ENCODE measurements around the gene MTRF1L. TPM values are rescaled to one million over a fixed set of nuclear protein-coding genes. Genes with fewer than 3 reads are reported as not detected.

The MTRF1L gene
- total and polyA plus RNA-seq, 2 of the 8 experiments (the other 6 are each of a cell fraction or from before 2014, with no cell fraction given) = 4.5 to 26.5 TPM

GRCh38 chr6:153032255-153032882 lies 29.9 kb upstream of the MTRF1L start:
- Histone ChIP-seq H4K20me1 (replicated peaks in 1 of 2; ENCODE audit: control insufficient read depth in 1 of 2, insufficient read depth in 2 of 2, low read length in 2 of 2) (no peaks in the 10 kb centered on the region), H4K91ac (replicated peaks; ENCODE audit: insufficient read length, low read length) (no peak overlapping the region), H2BK15ac (ENCODE audit: low read length) (no peak overlapping the region), H3K14ac (ENCODE audit: insufficient read length) (no peak overlapping the region), H2BK12ac (ENCODE audit: low read depth, low read length) (no peak overlapping the region), H3K27me3 (replicated peaks in 1 of 4; ENCODE audit: control insufficient read depth in 3 of 4, extremely low read depth in 1 of 4, insufficient read depth in 3 of 4, low read length in 3 of 4) (no peaks in the 10 kb centered on the region), H3K4me3 (ENCODE audit: extremely low read depth in 1 of 4, insufficient read depth in 2 of 4, low read depth in 3 of 4, low read length in 4 of 4) (no peak overlapping the region), H3K9me3 (ENCODE audit: insufficient read depth in 2 of 2, low read depth in 1 of 2, low read length in 1 of 2) (no peaks in the 10 kb centered on the region), H2BK20ac (ENCODE audit: low read length) (no peak overlapping the region), H3K18ac (ENCODE audit: extremely low read depth, low read length) (no peak overlapping the region), H3K4me2 (ENCODE audit: insufficient read depth in 1 of 2, low read depth in 2 of 2, low read length in 2 of 2) (no peak overlapping the region), H3K9ac (replicated peaks in 1 of 4; ENCODE audit: extremely low read depth in 1 of 4, low read depth in 3 of 4, low read length in 3 of 4) (no peak overlapping the region), H3K36me3 (ENCODE audit: control insufficient read depth in 2 of 4, insufficient read depth in 4 of 4, low read length in 3 of 4) (no peaks in the 10 kb centered on the region), H3K79me1 (ENCODE audit: low read depth, low read length) (no peaks in the 10 kb centered on the region), H3K4ac (replicated peaks; ENCODE audit: insufficient read length, low read depth, low read length) (no peak overlapping the region), H3K23me2 (ENCODE audit: low read depth, low read length) (no peaks in the 10 kb centered on the region; the same call in 1 of the 2 replicates), H3K23ac (ENCODE audit: insufficient read length) (no peak overlapping the region), H3K56ac (replicated peaks; ENCODE audit: insufficient read length, low read depth, low read length) (no peak overlapping the region), H4K5ac (ENCODE audit: insufficient read length, low read depth, low read length) (no peak overlapping the region), H3K27ac (ENCODE audit: low read depth, low read length) (no peak overlapping the region), H3K79me2 (ENCODE audit: control insufficient read depth in 1 of 2, insufficient read depth in 2 of 2, low read length in 2 of 2) (no peaks in the 10 kb centered on the region), H3K4me1 (replicated peaks in 1 of 4; ENCODE audit: control insufficient read depth in 3 of 4, insufficient read depth in 4 of 4, low read length in 3 of 4) (no peaks in the 10 kb centered on the region), H2AFZ (ENCODE audit: low read length) (no peak overlapping the region), H2AK5ac (ENCODE audit: low read depth, low read length) (no peak overlapping the region), H2BK120ac (replicated peaks; ENCODE audit: low read depth, low read length) (no peak overlapping the region), H4K8ac (ENCODE audit: extremely low read depth, insufficient read depth, low read length) (no peak overlapping the region), H2BK5ac (ENCODE audit: low read depth, low read length) (no peak overlapping the region)
- CTCF ChIA-PET (ENCODE audit: partially characterized antibody) = interaction anchor here (0.6 to 2.6 kb wide), 14 partner anchors 7 to 481 kb away, joined by 3 to 10 read pairs (median 4); no protein-coding TSS in a partner anchor
- WGBS, 2 experiments (ENCODE audit: extremely low coverage in 1 of 2, insufficient coverage in 1 of 2, insufficient read length in 1 of 2, insufficient replicate concordance in 2 of 2, low coverage in 1 of 2, low lambda C conversion rate in 2 of 2, missing lambda C conversion rate in 1 of 2) = 87% methylated on average over 9 of the region's 9 CpGs; no CpG with 5 or more reads in 1 of the 2 experiments
- no peak for DNase-seq (ENCODE audit: low read depth in 1 of 2, low spot score in 2 of 2)
- POLR2A ChIA-PET (ENCODE audit: partially characterized antibody) = no interaction called here
- FAIRE-seq = no peak
- TF ChIP-seq POU5F1 (IDR thresholded peaks at IDR 0.05; ENCODE audit: low read depth, low read length) = no peak
- no peak for TF ChIP-seq KDM5A (IDR thresholded peaks at IDR 0.05; ENCODE audit: low read length)
- no peak for TF ChIP-seq EZH2 (IDR thresholded peaks at IDR 0.05; ENCODE audit: low read depth, low read length, severe bottlenecking)
- TF ChIP-seq EGR1 (IDR thresholded peaks at IDR 0.05; ENCODE audit: borderline replicate concordance, low read depth, low read length) = no peak
- TF ChIP-seq MAFK (IDR thresholded peaks at IDR 0.05; ENCODE audit: low read depth, low read length) = no peak
- TF ChIP-seq EP300 (IDR thresholded peaks at IDR 0.05; ENCODE audit: borderline replicate concordance in 1 of 2, low read depth in 2 of 2, low read length in 2 of 2) = no peak
- peak in 2 of 3 experiments; percentile 11 to 13; a peak in 2 of 4 replicates for TF ChIP-seq CTCF (IDR thresholded peaks at IDR 0.05; ENCODE audit: control extremely low read depth in 1 of 3, insufficient read depth in 1 of 3, low read depth in 1 of 3, low read length in 3 of 3)
- no peak for TF ChIP-seq SP1 (IDR thresholded peaks at IDR 0.05; ENCODE audit: low read depth, low read length)
- no peak for TF ChIP-seq TAF1 (IDR thresholded peaks at IDR 0.05; ENCODE audit: low read depth, low read length)
- TF ChIP-seq RAD21 (IDR thresholded peaks at IDR 0.05 in 1 of 2, conservative IDR thresholded peaks at IDR 0.05 in 1 of 2; ENCODE audit: low read depth in 2 of 2, low read length in 2 of 2) = peak in 1 of 2 experiments; percentile 45; a peak in 3 of 4 replicates

All from H1 (cell line).